ENCODE results near the gene GCK.
A peak's percentile ranks its signal among the peaks of the same experiment; 100 is the strongest.
"Not testable (repeated sequence)": the region's sequence is repeated elsewhere in the genome, so short reads cannot be mapped to it uniquely, and the experiment has no call there.

Gene GCK

GRCh38 chr7:44201813-44202212 is 12.6 kb upstream of the GCK start:
- no peak for DNase-seq (ENCODE audit: low read depth)

GRCh38 chr7:44200699-44201461 is 11.6 kb upstream of the GCK start, which contains the start of gene YKT6:
Gene YKT6 (plus strand): TSS chr7:44200978. CDS start chr7:44201136, 158 bp downstream.
- DNase-seq (ENCODE audit: low read depth): peak; percentile 86

- not testable (repeated sequence) for DNase-seq (ENCODE audit: low read depth)
These were observed 10.9 kb upstream of the GCK start for GRCh38 chr7:44200163-44200562.

GRCh38 chr7:44197474-44197873 is 8.2 kb upstream of the GCK start:
- DNase-seq (ENCODE audit: low read depth): no peak

GRCh38 chr7:44196450-44196872 is 7.2 kb upstream of the GCK start:
- peak; percentile 39 for DNase-seq (ENCODE audit: low read depth)

- no peak for DNase-seq (ENCODE audit: low read depth)
These were observed 6.7 kb upstream of the GCK start for GRCh38 chr7:44195889-44196288.

- no peak for DNase-seq (ENCODE audit: low read depth)
These were observed 5.4 kb upstream of the GCK start for GRCh38 chr7:44194562-44195145.

GRCh38 chr7:44194069-44194468 is 4.8 kb upstream of the GCK start:
- DNase-seq (ENCODE audit: low read depth): peak; percentile 18

GRCh38 chr7:44193011-44193802 is 4.0 kb upstream of the GCK start:
- DNase-seq (ENCODE audit: low read depth): no peak

GRCh38 chr7:44191171-44191570 is 1.9 kb upstream of the GCK start:
- no peak for DNase-seq (ENCODE audit: low read depth)

GRCh38 chr7:44189993-44190872 is 994 bp upstream of the GCK start:
- no peak for DNase-seq (ENCODE audit: low read depth)

GRCh38 chr7:44188480-44189225 is 586 bp downstream of the GCK start:
- no peak for DNase-seq (ENCODE audit: low read depth)

- DNase-seq (ENCODE audit: low read depth): no peak
These were observed 1.4 kb downstream of the GCK start for GRCh38 chr7:44187636-44188416.

- DNase-seq (ENCODE audit: low read depth): no peak
These were observed 2.5 kb downstream of the GCK start for GRCh38 chr7:44186736-44187135.

GRCh38 chr7:44185729-44186128 is 3.5 kb downstream of the GCK start:
- DNase-seq (ENCODE audit: low read depth): no peak

- DNase-seq (ENCODE audit: low read depth): no peak
These were observed 4.3 kb downstream of the GCK start for GRCh38 chr7:44184873-44185446.

GRCh38 chr7:44184206-44184872 is 4.9 kb downstream of the GCK start:
- peak; percentile 67 for DNase-seq (ENCODE audit: low read depth)

- no peak for DNase-seq (ENCODE audit: low read depth)
These were observed 5.9 kb downstream of the GCK start for GRCh38 chr7:44183386-44183785.

GRCh38 chr7:44182827-44183226 is 6.4 kb downstream of the GCK start:
- DNase-seq (ENCODE audit: low read depth): no peak

Measured in stromal cell of bone marrow (primary cell).